Activated naive CD4-positive, alpha-beta T cell treated with anti-CD3 and anti-CD28 coated beads, Interleukin-2, amount 50 U/mL, for 16 hours (primary cell): ENCODE data around the gene DNAJC4.
"Not testable (repeated sequence)": the region's sequence is repeated elsewhere in the genome, so short reads cannot be mapped to it uniquely, and the experiment has no call there.

Experiments
- DNase-seq: peaks from one replicate; pipeline ENCODE4 v3.0.0-alpha.2; 2020

DNAJC4 gene

DNA sequence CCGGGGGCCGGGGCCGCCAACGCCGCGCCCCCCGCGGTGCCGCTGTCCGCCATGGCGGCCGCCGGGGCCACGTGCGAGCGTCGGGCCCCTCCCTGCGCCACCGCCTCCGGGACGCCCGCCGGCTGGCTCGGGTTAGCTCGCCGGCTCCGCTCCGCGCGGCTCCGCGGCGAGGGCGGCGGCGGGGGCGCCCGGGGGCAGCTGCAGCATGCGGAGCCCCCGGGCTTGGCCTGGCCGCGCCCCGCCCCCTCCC lies 16.2 kb downstream of the DNAJC4 start:
- not testable (repeated sequence) for DNase-seq

DNA sequence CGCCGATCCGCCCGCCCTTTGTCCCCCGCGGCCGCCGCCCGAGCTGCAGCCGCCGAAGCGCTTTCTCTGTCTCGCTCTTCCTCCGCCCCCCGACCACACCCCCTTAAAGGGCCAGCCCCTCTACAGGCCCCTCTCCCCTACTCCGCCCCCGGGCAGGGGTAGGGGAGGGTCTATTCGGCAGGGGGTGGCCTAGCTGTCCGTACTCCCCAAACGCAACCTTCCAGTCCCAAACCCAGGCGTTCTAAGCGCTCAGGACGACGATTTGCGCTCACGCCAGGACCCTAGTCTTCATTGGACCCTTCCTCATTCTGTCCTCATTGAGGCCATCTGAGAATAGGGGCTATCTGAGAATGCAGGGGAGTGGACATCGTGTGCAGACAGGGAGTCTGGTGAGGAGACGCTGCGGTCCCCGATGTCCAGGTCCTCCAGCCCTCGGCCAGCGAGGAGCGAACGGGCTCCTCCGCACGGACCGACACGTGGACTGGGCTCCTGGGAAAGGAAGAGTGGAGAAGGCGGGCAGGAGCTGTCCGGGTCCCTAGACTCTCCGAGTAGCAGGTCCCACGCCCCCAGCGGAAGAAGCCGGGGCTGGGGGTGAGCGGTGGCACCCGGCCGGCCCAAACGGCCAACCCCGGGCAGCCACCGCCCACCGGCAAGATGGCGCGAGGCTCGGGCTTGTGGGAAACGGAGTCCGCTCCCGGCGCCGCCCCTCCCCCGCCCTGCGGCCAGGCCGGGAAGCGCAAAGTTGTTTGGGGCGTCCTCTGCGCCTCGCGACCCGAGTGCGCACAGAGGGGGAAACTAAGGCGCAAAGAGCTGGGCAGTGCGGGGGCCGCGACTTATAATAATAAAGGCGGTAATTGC lies 16.8 kb downstream of the DNAJC4 start, which contains the start of gene PPP1R14B:
PPP1R14B (minus strand) TSS at position 73 of the 858 bp plus-strand sequence. CDS start 270 bp downstream, outside the sequence.
- DNase-seq, result peak; percentile 89

DNA sequence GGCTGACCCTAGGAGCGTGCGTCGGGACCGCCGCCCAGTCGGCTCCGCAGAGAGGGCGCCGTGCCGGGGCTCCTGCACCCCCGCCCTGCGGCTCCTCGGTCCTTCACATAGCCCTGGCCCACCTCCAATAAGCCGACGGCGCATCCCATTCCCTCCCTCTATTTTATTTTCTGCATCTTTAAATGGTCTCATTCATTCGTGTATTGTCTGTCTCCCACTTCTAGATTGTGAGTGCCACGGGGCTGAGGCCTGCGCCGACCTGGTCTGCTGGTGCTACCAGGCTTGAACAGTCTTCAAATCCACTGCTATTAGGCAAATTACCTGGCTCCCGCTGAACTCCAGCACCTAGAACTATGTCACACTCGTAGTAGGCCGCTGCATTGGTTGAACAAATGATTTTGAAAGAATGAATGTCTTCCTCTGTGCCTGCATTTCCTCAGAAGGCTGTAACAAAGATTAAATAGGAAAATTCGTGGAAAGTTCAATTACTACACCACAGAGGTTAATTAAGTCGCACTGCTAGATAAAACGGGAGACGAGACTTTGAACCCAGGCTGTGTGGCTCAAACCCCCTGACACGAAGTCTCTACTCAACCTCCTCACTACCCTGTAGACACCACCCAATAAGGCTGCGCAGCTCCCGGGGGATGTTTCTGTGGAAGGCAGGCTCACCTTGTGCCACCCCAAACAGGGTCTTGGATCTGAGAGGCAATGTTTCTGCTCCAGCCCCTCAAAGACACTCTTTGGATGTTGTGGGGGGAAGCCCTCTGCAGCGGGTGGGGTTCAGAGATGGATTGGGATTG lies 17.6 kb downstream of the DNAJC4 start:
- DNase-seq, result no peak

DNA sequence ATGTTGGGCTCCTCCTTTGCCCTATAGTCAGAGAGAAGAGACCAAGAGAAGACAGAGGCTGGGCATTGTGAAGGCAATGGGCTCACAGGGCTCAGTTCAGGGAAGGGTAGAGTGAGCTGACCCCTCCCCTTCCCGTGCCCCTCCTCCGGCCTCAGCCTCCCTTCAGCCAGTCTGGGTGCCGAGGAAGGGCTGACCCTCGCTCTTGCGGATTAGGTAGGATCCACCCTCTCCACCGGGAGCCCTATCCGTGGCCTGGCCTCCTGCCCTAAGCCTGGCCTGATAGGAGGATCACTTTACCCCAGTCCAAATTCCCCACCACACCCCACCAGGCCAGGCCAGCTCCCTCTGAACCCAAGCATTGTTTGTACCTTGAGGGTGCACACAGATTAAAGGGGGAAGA lies 18.2 kb downstream of the DNAJC4 start:
- no peak for DNase-seq

- DNase-seq, result no peak
These were observed 18.7 kb downstream of the DNAJC4 start for GRCh38 chr11:64249038-64249437.

DNA sequence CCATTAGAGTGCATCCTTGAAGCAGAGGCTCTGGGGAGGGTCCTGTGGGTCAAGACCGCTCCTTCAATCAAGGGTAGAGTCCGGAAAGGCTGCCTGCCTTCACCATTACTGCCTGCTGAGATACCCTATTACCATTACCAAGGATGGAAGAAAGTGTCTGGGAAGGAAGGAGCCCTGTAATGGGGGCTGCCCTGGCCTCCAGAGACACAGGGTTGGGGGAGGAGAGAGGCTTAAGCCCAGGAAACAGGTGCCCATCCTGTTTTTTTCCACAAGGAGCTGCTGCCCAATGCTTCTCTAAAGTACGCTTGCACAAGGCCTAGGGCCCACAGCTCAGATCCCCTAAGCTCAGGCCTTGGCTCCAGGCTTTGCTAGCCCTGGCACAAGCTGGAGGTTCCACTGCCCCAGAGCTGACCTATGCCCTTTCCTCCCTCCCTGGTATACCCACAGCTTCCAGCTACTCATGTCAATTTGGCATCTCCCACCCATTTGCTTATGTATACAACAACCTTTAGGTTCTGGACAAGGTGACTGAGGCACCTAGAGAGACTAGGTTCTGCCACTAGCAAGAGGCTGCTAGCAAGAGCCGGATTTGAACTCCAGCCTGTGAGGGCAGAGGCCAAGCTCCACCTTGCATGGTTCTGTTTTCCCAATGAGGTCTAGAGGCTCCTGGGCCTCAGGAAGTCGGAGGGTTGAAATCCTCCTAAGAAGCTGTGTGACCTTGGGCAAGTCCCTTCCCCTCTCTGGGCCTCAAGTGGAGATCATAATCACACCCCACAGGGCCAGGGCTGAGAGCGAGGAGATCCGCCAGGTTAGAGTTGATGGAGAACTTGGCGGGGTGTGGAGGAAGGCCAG lies 19.4 kb downstream of the DNAJC4 start:
- DNase-seq, result no peak

DNA sequence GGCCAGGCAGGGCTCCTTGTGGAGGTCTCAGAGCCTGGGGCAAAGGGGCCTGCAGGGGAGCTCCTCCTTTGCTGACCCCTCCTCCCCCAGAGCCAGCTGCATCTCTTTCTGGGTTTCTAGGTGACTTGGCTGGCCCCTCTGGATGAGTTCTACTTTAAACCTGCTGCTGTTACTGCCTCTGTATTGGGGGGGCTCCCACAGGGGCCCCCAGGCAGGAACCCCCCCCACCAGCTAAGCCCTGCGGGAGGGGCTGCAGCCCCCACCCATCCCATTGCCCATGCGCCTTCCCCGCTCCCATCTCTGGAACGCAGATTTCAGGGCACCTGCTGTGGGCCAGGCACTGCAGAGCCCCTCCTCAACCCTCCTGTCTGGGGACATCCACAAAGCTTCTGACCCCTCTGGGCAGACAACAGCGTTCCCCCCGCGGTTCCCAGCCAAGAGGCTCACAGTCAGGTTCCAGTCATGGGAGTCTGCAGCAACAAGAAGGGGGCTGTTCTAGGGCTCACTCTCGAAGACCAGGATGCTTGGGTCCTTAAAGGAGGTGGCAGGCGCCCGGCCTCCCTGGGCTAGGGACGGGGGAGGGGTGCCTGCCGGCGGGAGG lies 20.2 kb downstream of the DNAJC4 start:
- no peak for DNase-seq

DNA sequence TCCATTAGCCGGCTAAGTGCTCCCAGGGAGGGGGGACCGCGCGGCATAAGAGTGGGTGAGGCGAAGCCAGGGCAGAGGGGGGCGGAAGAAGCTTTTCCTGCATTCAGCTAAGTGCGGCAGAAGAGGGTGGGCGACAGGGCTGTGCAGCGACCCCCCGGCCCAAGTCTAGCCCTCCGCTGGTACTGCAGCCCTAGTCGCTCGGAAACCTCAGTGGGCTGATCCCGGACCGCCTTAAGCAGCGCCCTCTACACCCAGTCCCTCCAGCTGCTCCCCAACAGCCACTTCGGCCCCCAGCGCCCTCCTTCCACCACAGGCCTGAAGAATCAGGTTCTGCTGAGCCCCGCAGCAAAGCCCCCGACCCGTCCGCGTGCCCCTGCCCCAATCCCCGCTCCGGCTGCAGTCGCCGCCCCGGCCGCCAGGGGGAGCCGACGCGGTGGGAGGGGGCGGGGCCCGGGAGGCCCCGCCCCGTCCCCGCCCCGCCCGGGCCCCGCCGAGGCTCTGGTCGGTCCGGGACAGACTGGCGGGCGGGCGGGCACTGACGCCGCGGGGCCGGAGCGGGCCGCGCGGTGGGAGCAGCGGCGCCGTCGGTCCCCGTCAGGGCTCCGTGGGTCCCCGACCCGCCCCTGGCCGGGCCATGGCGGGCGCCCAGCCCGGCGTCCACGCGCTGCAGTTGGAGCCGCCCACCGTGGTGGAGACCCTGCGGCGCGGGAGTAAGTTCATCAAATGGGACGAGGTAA lies 20.8 kb downstream of the DNAJC4 start, which contains the start of gene PLCB3:
PLCB3 (plus strand) TSS at position 515 of the 737 bp plus-strand sequence; CDS start at position 635, 120 bp downstream.
- DNase-seq, result peak; percentile 52

DNA sequence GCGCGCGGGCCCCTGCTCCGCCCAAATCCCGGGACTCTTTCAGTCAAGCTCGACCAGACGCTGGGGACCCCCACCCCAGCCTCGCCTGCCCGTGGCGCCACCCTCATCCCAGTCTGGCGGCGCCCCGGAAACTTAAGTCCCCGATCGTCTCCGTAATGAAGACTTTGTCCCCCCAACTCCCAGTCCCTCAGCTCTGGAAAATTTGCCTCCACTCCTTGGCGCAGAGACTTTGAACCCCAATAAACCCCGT lies 21.3 kb downstream of the DNAJC4 start:
- no peak for DNase-seq

- peak; percentile 32 for DNase-seq
These were observed 21.9 kb downstream of the DNAJC4 start for GRCh38 chr11:64252003-64252872.

DNA sequence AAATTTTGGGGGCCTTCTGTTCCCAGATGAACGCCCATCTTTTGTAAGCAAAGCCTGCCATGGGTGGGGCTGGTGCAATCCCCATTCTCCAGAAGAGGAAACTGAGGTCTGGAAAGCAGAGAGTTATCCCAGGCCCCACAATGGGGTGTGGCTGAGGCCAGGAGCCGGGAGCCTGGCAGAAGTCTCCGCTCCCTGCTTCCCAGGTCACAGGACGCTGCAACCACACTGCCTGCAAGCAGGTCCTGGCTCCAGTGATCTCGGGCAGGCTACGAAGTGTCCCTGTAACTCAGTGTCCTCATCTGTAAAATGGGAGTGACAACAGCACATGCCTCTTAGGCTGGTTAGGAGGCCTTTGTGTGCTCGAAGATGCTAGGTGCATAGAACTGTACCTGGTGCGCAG lies 22.7 kb downstream of the DNAJC4 start:
- no peak for DNase-seq

- no peak for DNase-seq
These were observed 23.1 kb downstream of the DNAJC4 start for GRCh38 chr11:64253481-64253880.

GRCh38 chr11:64254326-64254725 lies 24.0 kb downstream of the DNAJC4 start:
- no peak for DNase-seq

- no peak for DNase-seq
These were observed 25.1 kb downstream of the DNAJC4 start for GRCh38 chr11:64255135-64256128.

DNA sequence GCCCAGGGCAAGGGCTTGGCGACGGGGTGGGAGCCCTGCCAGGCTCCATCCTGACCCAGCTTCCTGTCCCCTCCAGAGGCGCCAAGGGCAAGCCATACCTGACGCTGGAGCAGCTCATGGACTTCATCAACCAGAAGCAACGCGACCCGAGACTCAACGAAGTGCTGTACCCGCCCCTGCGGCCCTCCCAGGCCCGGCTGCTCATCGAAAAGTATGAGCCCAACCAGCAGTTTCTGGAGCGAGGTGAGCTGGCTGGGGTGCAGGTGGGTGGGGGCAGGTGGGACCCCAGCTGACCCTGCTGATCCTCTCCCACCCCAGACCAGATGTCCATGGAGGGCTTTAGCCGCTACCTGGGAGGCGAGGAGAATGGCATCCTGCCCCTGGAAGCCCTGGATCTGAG lies 26.0 kb downstream of the DNAJC4 start:
- DNase-seq, result no peak

DNA sequence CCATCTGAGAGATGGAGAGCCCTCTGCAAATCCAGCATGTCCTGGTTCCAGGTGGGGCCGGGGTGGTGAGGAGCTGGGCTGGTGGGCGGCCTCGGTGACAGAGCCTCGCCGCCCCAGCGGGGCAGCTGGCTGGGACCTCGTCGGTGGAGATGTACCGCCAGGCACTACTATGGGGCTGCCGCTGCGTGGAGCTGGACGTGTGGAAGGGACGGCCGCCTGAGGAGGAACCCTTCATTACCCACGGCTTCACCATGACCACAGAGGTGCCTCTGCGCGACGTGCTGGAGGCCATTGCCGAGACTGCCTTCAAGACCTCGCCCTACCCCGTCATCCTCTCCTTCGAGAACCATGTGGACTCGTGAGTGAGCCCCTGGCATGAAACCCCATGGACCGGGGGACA lies 28.0 kb downstream of the DNAJC4 start:
- DNase-seq, result no peak

DNA sequence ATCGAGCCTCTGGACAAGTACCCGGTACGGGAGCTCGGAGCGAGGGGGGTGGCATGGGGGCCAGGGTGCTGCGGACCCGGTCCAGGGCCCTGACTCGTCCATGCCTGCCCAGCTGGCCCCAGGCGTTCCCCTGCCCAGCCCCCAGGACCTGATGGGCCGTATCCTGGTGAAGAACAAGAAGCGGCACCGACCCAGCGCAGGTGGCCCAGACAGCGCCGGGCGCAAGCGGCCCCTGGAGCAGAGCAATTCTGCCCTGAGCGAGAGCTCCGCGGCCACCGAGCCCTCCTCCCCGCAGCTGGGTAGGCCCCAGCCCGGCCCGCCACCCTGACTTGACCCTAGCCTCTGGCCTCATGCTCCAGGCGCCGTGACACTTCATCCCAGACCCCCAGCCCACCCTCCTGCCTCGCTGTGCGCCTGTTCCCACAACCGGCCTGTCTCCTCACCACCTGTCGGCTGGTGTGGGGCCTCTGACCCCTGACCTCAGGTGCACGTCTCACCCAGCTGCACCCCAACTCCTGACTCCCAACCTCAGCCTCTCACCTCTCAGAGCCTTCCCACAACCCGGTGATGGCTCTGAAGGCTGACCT lies 28.7 kb downstream of the DNAJC4 start:
- DNase-seq, result no peak

GRCh38 chr11:64259533-64260067 lies 29.3 kb downstream of the DNAJC4 start:
- no peak for DNase-seq

DNA sequence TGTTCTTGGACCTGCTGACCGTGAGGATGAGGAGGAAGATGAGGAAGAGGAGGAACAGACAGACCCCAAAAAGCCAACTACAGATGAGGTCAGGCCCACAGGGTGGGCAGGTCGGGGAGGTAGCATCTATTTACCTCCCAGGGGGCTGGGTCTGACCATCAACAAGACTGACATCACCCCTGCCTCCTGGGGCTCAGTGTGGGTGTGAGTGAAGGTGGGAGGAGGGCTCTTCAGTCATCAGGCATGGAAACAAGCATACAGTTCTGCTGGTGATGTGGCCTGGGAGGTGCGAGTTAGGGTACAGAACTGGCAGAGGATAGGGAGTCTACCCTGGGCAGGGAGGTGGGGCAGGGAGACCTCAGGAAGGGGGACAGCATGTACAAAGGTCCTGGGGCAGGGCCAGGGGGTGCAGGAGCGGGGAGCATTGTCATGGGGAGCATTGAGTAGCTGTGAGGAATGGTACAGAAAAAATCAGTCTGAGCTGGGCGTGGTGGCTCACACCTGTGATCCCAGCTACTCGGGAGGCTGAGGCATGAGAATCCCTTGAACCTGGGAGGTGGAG lies 29.9 kb downstream of the DNAJC4 start:
- no peak for DNase-seq
